ENCODE data around the gene PTDSS2. TPM values are rescaled to one million over a fixed set of nuclear protein-coding genes. Genes with fewer than 3 reads are reported as not detected.

The PTDSS2 gene
- total and polyA plus RNA-seq, 9 of the 15 experiments (the other 6 are each of a cell fraction or from before 2014, with no cell fraction given), result 0.45 to 53.9 (median 17.2) TPM

DNA sequence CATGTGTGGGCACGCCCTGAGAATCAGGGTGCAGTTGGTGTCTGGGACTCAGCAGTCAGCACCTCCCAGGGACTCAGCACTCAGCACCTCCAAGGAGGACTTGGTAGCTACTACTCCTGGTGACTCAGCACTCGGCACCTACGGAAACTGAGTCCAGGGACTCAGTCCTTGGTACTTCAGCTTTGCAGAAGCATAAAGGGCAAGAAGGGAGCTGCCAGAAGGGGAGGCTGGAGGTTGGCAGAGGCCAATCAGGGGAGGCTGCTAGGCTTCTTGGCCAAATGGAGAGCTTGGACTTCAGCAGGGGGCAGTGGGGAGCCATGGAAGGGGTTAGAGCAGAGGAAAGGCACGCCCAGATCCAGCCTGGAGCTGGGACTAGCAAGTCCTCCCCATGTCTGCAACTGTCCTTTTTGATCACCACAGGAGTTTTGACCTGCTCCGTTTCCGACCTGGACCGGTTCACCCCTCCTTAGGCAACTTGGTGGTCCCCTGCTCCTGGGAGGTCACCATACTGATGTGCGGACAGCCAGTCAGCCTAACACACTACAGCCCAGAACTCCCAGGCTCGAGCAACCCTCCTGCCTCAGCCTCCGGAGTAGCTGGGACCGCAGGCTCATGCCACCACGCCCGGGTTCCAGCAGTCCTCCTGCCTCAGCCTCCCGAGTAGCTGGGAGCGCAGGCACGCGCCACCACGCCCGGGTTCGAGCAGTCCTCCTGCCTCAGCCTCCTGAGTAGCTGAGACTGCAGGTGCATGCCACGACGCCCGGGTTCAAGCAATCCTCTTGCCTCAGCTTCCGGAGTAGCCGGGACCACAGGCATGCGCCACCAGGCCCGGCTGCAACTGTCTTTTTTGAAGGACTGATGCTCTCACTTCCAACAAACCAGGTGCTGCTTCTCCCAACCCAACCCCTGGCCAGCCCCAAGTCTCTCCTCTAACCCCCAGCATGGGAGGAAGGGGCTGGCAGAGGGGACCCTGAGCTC lies 9.7 kb upstream of the PTDSS2 start (continued):
- TF ChIP-seq, protein P1, sequence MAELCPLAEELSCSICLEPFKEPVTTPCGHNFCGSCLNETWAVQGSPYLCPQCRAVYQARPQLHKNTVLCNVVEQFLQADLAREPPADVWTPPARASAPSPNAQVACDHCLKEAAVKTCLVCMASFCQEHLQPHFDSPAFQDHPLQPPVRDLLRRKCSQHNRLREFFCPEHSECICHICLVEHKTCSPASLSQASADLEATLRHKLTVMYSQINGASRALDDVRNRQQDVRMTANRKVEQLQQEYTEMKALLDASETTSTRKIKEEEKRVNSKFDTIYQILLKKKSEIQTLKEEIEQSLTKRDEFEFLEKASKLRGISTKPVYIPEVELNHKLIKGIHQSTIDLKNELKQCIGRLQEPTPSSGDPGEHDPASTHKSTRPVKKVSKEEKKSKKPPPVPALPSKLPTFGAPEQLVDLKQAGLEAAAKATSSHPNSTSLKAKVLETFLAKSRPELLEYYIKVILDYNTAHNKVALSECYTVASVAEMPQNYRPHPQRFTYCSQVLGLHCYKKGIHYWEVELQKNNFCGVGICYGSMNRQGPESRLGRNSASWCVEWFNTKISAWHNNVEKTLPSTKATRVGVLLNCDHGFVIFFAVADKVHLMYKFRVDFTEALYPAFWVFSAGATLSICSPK (IDR thresholded peaks at IDR 0.05; ENCODE audit: borderline replicate concordance), result peak; percentile 90; the same call in 1 of the 2 replicates
- TF ChIP-seq HNRNPUL1 (IDR thresholded peaks at IDR 0.05; ENCODE audit: low read length), result no peak

DNA sequence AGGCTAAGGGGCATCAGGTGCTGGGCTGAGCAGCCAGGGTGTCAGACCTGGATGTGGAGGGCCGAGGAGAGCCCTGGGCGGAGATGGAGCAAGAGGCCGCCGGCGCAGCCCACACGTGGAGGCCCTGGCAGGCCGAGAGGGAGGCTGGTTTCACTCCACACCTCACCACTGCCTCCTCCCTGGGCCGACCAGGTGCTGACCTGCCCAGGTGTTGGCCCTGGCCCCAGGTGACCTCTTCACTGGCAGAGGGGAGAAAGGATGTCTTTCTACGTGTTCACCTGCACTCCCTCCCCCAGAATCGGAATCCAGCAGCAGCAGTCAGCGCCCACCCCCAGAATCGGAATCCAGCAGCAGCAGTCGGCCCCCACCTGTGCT lies 9.0 kb upstream of the PTDSS2 start:
- WGBS (ENCODE audit: insufficient coverage, low coverage, missing lambda C conversion rate), result 69% methylated on average over 9 of the region's 13 CpGs
- BruUV-seq (replicated peaks), result TSS peak; percentile 55
- Histone ChIP-seq H3K9me3 (replicated peaks; ENCODE audit: control insufficient read depth, insufficient read depth, low read depth, low read length) (peaks cover 4% of the 10 kb centered on the region; the same call in 1 of the 2 replicates), H3K4me2 (ENCODE audit: insufficient read depth, low read length) (peak overlapping the region; percentile 59), H3K79me2 (ENCODE audit: control insufficient read depth, insufficient read depth, low read length) (no peaks in the 10 kb centered on the region), H3K36me3 (ENCODE audit: control insufficient read depth, insufficient read depth, low read length) (no peaks in the 10 kb centered on the region), H3K4me1 (replicated peaks in 1 of 2; ENCODE audit: control insufficient read depth in 2 of 2, insufficient read depth in 2 of 2, low read length in 2 of 2) (peaks cover 11 to 66% of the 10 kb centered on the region in 2 experiments; a peak in 4 of 5 replicates), H3K27me3 (ENCODE audit: control insufficient read depth in 2 of 2, insufficient read depth in 2 of 2, low read length in 2 of 2) (no peaks in the 10 kb centered on the region), H3K27ac (ENCODE audit: extremely low read depth, low read depth, low read length) (no peak overlapping the region), H3K9ac (ENCODE audit: insufficient read depth in 1 of 2, low read depth in 2 of 2, low read length in 2 of 2) (peak overlapping the region in 1 of 2 experiments; percentile 86; a peak in 2 of 4 replicates), H3K9me1 (ENCODE audit: control insufficient read depth, insufficient read depth, low read length) (no peaks in the 10 kb centered on the region), H2AFZ (ENCODE audit: low read depth, low read length) (no peak overlapping the region), H3K4me3 (peak overlapping the region; percentile 41), H4K20me1 (replicated peaks; ENCODE audit: control insufficient read depth, insufficient read depth, low read length) (no peaks in the 10 kb centered on the region)
- DNase-seq (ENCODE audit: extremely low read depth in 1 of 4, low spot score in 3 of 4) (peak in 1 of 4 experiments; percentile 14), ATAC-seq (no peak), FAIRE-seq (no peak)
- POLR2A ChIA-PET, result interaction anchor here (0.6 to 2.0 kb wide), 4 partner anchors 9 to 319 kb away, joined by 3 to 13 read pairs (median 4); partner anchors contain the start of gene PTDSS2
- intact Hi-C loops (cut with micrococcal nuclease), result loop anchor here (5.0 kb wide), 1 partner anchor 76 kb away; no protein-coding TSS in a partner anchor
- in situ Hi-C loops (cut with MboI), result no loop called here
- TF ChIP-seq, protein P2, sequence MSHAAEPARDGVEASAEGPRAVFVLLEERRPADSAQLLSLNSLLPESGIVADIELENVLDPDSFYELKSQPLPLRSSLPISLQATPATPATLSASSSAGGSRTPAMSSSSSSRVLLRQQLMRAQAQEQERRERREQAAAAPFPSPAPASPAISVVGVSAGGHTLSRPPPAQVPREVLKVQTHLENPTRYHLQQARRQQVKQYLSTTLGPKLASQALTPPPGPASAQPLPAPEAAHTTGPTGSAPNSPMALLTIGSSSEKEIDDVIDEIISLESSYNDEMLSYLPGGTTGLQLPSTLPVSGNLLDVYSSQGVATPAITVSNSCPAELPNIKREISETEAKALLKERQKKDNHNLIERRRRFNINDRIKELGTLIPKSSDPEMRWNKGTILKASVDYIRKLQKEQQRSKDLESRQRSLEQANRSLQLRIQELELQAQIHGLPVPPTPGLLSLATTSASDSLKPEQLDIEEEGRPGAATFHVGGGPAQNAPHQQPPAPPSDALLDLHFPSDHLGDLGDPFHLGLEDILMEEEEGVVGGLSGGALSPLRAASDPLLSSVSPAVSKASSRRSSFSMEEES (CRISPR knock-in tag; IDR thresholded peaks at IDR 0.05), result no peak
- no peak for TF ChIP-seq RBFOX2 (IDR thresholded peaks at IDR 0.05; ENCODE audit: low read depth, low read length)
- TF ChIP-seq ZZZ3 (IDR thresholded peaks at IDR 0.05), result no peak
- TF ChIP-seq PTTG1 (tag; IDR thresholded peaks at IDR 0.05; ENCODE audit: low read depth), result no peak
- CTCF ChIA-PET (ENCODE audit: low intra/inter-chr PET ratio), result interaction anchor here (2.7 kb wide), 1 partner anchor 78 kb away, joined by 25 read pairs; no protein-coding TSS in a partner anchor
